ENCODE measurements around the gene CYP27A1. TPM values are rescaled to one million over a fixed set of nuclear protein-coding genes. Genes with fewer than 3 reads are reported as not detected.

Gene CYP27A1
- total and polyA plus RNA-seq, 7 experiments from 2014 or later: 0.09 to 10.6 (median 3.0) TPM; not detected in 1

DNA sequence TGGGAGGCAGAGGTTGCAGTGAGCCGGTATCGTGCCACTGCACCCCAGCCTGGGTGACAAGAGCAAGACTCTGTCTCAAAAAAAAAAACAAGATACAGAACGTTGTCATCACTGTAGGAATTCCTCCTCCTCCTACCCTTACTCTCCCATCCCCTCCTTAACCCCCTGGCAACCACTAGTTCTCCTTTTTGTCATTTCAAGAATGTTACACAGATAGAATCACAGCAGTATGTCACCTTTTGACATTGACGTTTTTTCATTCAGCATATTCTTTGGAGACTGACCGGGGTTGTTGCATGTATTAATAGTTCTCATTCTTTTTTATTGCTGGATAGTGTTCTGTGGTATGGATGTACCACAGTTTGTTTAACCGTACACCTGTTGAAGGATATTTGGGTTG is 38.9 kb upstream of the CYP27A1 start:
- no peaks in the 10 kb centered on the region for H3K9me3 Mint-ChIP-seq
- DNase-seq: no peak
- peak; percentile 39 for ATAC-seq
- intact Hi-C loops (cut with micrococcal nuclease): no loop called here
- H3K4me1 ChIP-seq (ENCODE audit: control insufficient read depth in 2 of 2, insufficient read depth in 2 of 2, low read length in 2 of 2): no peaks in the 10 kb centered on the region
- H3K36me3 ChIP-seq (ENCODE audit: control insufficient read depth in 2 of 3, insufficient read depth in 3 of 3, low read length in 3 of 3): peaks cover 13 to 57% (median 17%) of the 10 kb centered on the region in 3 experiments
- H3K27me3 Mint-ChIP-seq: no peaks in the 10 kb centered on the region
- no peak overlapping the region for H3K27ac Mint-ChIP-seq
- peaks cover 23 to 72% (median 50%) of the 10 kb centered on the region in 5 donors for H3K36me3 Mint-ChIP-seq
- peaks cover 0 to 6% (median 0%) of the 10 kb centered on the region in 7 donors for H3K4me1 Mint-ChIP-seq
- ChIA-PET POLR2A (no interaction called here), CTCF (no interaction called here)
- H3K27me3 ChIP-seq (ENCODE audit: control insufficient read depth in 2 of 2, insufficient read depth in 2 of 2, low read length in 2 of 2): no peaks in the 10 kb centered on the region
- H3K4me3 Mint-ChIP-seq: no peak overlapping the region
- H3K4me3 ChIP-seq (ENCODE audit: low read length): no peak overlapping the region
- H3K9me3 ChIP-seq (ENCODE audit: control insufficient read depth in 2 of 3, low read length in 3 of 3): no peaks in the 10 kb centered on the region
- H3K27ac ChIP-seq (ENCODE audit: low read depth, low read length): no peak overlapping the region

DNA sequence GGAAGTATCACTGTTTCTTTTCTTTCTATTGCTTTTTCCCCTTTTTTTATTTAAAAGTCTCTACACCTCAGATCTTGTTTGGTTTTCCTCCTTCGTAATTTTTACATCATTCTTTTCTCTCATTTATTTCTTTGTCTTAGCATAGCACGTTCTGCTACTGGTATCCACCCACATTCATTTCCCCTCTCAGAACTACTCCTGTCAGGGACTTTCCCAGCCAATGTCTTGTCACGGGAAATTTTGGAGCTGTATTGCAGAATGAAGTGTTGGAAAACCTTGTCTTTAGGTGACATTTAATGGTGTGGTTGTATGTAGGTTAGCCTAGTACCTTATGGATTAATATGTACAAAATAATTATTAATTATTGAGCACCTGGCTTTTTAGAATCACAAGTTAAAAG is 37.3 kb upstream of the CYP27A1 start:
- Mint-ChIP-seq H3K9me3 (no peaks in the 10 kb centered on the region), H3K27me3 (no peaks in the 10 kb centered on the region), H3K4me3 (peak overlapping the region in 1 of 10 donors; percentile 1), H3K36me3 (peaks cover 18 to 73% (median 45%) of the 10 kb centered on the region in 5 donors), H3K4me1 (peaks cover 0 to 6% (median 0%) of the 10 kb centered on the region in 7 donors), H3K27ac (peak overlapping the region in 1 of 9 donors; percentile 4)
- Histone ChIP-seq H3K27ac (ENCODE audit: low read depth, low read length) (no peak overlapping the region), H3K9me3 (ENCODE audit: control insufficient read depth in 2 of 3, low read length in 3 of 3) (no peaks in the 10 kb centered on the region), H3K4me1 (ENCODE audit: control insufficient read depth in 2 of 2, insufficient read depth in 2 of 2, low read length in 2 of 2) (no peaks in the 10 kb centered on the region), H3K36me3 (ENCODE audit: control insufficient read depth in 2 of 3, insufficient read depth in 3 of 3, low read length in 3 of 3) (peaks cover 5 to 63% (median 20%) of the 10 kb centered on the region in 3 experiments), H3K27me3 (ENCODE audit: control insufficient read depth in 2 of 2, insufficient read depth in 2 of 2, low read length in 2 of 2) (no peaks in the 10 kb centered on the region), H3K4me3 (ENCODE audit: low read length) (no peak overlapping the region)
- CTCF ChIA-PET: interaction anchor here (0.6 kb wide), 1 partner anchor 166 kb away, joined by 3 read pairs; no protein-coding TSS in a partner anchor
- POLR2A ChIA-PET: no interaction called here
- ATAC-seq (peak; percentile 45), DNase-seq (no peak)
- intact Hi-C loops (cut with micrococcal nuclease): no loop called here

DNA sequence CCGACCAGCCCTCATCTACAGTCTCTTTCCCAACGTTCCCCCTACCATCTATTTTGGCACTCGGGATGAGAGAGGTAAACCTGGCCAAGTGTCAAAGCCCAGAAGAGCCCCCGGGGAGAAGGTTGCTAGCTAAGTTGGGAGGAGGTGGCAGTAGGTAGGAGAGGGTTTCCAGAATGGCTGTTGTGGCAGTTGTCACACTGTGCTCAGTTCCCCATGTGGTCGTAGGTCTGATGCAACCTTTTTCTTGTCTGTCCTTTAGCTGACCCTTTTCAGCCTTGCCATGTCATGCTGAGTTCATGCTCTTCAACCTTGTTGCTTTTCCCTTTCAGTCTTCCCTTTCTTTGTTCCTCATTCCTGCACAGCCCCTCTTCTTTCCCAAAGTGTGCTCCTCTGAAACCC is 36.8 kb upstream of the CYP27A1 start:
- H3K9me3 Mint-ChIP-seq: no peaks in the 10 kb centered on the region
- no peaks in the 10 kb centered on the region for H3K4me1 ChIP-seq (ENCODE audit: control insufficient read depth in 2 of 2, insufficient read depth in 2 of 2, low read length in 2 of 2)
- DNase-seq (no peak), ATAC-seq (peak; percentile 82)
- no peak overlapping the region for H3K27ac Mint-ChIP-seq
- H3K9me3 ChIP-seq (ENCODE audit: control insufficient read depth in 2 of 3, low read length in 3 of 3): no peaks in the 10 kb centered on the region
- H3K27ac ChIP-seq (ENCODE audit: low read depth, low read length): no peak overlapping the region
- ChIA-PET POLR2A (no interaction called here), CTCF (no interaction called here)
- no peaks in the 10 kb centered on the region for H3K27me3 Mint-ChIP-seq
- peaks cover 15 to 75% (median 46%) of the 10 kb centered on the region in 5 donors for H3K36me3 Mint-ChIP-seq
- no peak overlapping the region for H3K4me3 Mint-ChIP-seq
- H3K4me1 Mint-ChIP-seq: peaks cover 0 to 6% (median 0%) of the 10 kb centered on the region in 7 donors
- H3K4me3 ChIP-seq (ENCODE audit: low read length): no peak overlapping the region
- no peaks in the 10 kb centered on the region for H3K27me3 ChIP-seq (ENCODE audit: control insufficient read depth in 2 of 2, insufficient read depth in 2 of 2, low read length in 2 of 2)
- intact Hi-C loops (cut with micrococcal nuclease): no loop called here
- H3K36me3 ChIP-seq (ENCODE audit: control insufficient read depth in 2 of 3, insufficient read depth in 3 of 3, low read length in 3 of 3): peaks cover 5 to 63% (median 20%) of the 10 kb centered on the region in 3 experiments

DNA sequence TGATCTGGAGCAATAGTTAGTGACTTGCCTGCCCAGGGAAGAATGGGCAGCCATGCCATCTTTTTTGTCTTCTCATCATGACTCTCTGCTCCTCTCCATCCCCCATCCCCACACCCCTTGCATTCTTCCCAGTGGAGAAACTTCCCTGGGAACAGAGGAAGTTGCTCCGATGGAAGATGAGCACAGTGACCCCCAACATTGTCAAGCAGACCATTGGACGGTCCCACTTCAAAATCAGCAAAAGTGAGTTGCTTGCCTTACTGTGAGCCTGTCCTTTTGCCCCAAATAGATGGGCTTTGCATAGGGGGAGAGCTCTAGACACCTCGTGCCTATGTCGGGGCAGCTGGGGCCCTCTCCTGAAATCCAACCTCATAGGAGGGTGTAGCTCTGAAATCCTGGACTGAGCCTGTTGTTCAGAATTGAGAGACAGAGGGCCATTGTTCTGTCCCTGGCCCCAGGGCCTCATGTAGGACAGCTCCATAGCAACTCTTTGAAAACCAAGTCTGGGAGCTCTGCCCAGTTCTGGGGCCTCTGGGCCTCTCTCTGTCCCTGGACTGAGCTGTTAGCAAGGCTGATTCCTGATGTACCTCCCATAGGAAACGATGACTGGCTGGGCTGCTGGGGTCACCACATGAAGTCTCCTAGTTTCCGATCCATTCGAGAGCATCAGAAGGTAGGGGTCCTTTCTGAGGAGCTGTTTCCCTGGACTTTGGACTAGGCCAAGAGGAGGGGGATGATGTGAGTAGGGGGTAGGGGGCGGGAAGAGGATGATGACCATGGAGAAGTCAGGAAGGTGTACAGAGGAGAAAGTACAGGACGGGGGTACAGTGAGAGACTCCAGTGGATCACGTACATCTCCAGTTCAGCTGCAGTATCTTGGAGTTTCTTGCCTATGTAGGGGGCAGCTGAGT is 36.1 kb upstream of the CYP27A1 start:
- POLR2A ChIA-PET: no interaction called here
- H3K4me1 ChIP-seq (ENCODE audit: control insufficient read depth in 2 of 2, insufficient read depth in 2 of 2, low read length in 2 of 2): no peaks in the 10 kb centered on the region
- H3K4me3 ChIP-seq (ENCODE audit: low read length): no peak overlapping the region
- H3K27me3 ChIP-seq (ENCODE audit: control insufficient read depth in 2 of 2, insufficient read depth in 2 of 2, low read length in 2 of 2): no peaks in the 10 kb centered on the region
- no peaks in the 10 kb centered on the region for H3K9me3 ChIP-seq (ENCODE audit: control insufficient read depth in 2 of 3, low read length in 3 of 3)
- H3K27ac Mint-ChIP-seq: no peak overlapping the region
- H3K36me3 ChIP-seq (ENCODE audit: control insufficient read depth in 2 of 3, insufficient read depth in 3 of 3, low read length in 3 of 3): peaks cover 5 to 64% (median 20%) of the 10 kb centered on the region in 3 experiments
- no peak overlapping the region for H3K27ac ChIP-seq (ENCODE audit: low read depth, low read length)
- DNase-seq: no peak
- peaks cover 0 to 6% (median 0%) of the 10 kb centered on the region in 7 donors for H3K4me1 Mint-ChIP-seq
- intact Hi-C loops (cut with micrococcal nuclease): no loop called here
- ATAC-seq: no peak
- H3K36me3 Mint-ChIP-seq: peaks cover 15 to 77% (median 48%) of the 10 kb centered on the region in 5 donors
- H3K4me3 Mint-ChIP-seq: no peak overlapping the region
- CTCF ChIA-PET: no interaction called here
- no peaks in the 10 kb centered on the region for H3K9me3 Mint-ChIP-seq
- no peaks in the 10 kb centered on the region for H3K27me3 Mint-ChIP-seq

DNA sequence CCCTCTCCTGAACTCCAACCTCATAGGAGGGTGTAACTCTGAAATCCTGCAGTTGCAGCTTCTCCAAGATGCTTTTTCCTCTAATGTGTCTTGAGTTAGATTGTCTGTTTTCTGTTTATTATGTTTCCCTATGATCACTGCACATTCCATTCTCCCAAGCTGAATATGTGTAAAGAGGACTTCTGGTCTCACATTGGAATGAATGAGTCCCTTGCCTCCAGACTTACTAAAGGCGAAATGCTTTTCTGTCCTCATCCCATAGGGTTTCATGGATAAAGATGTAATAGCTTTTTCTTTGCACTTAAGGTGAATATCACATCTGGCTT is 35.5 kb upstream of the CYP27A1 start:
- Histone ChIP-seq H3K4me1 (ENCODE audit: control insufficient read depth in 2 of 2, insufficient read depth in 2 of 2, low read length in 2 of 2) (no peaks in the 10 kb centered on the region), H3K9me3 (ENCODE audit: control insufficient read depth in 2 of 3, low read length in 3 of 3) (no peaks in the 10 kb centered on the region), H3K36me3 (ENCODE audit: control insufficient read depth in 2 of 3, insufficient read depth in 3 of 3, low read length in 3 of 3) (peaks cover 5 to 67% (median 15%) of the 10 kb centered on the region in 3 experiments), H3K27ac (ENCODE audit: low read depth, low read length) (no peak overlapping the region), H3K4me3 (ENCODE audit: low read length) (no peak overlapping the region), H3K27me3 (ENCODE audit: control insufficient read depth in 2 of 2, insufficient read depth in 2 of 2, low read length in 2 of 2) (no peaks in the 10 kb centered on the region)
- Mint-ChIP-seq H3K27ac (no peak overlapping the region), H3K4me1 (peaks cover 0 to 6% (median 0%) of the 10 kb centered on the region in 7 donors), H3K27me3 (no peaks in the 10 kb centered on the region), H3K9me3 (no peaks in the 10 kb centered on the region), H3K36me3 (peaks cover 15 to 79% (median 54%) of the 10 kb centered on the region in 5 donors), H3K4me3 (no peak overlapping the region)
- ChIA-PET CTCF (no interaction called here), POLR2A (no interaction called here)
- DNase-seq (no peak), ATAC-seq (no peak)
- intact Hi-C loops (cut with micrococcal nuclease): no loop called here

DNA sequence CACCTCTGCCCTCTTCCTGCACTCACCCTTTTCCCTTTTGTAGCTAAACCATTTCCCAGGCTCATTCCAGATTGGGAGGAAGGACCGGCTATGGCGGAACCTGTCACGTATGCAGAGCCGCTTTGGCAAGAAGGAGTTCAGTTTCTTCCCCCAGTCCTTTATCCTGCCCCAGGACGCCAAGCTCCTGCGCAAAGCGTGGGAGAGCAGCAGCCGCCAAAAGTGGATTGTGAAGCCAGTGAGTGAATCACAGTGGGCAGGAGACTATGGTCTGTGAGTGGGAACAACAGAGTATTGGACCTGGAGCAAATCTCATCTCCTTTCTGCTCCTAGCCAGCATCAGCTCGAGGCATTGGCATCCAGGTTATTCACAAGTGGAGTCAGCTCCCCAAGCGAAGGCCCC is 35.0 kb upstream of the CYP27A1 start:
- Histone ChIP-seq H3K36me3 (ENCODE audit: control insufficient read depth in 2 of 3, insufficient read depth in 3 of 3, low read length in 3 of 3) (peaks cover 5 to 70% (median 15%) of the 10 kb centered on the region in 3 experiments), H3K9me3 (ENCODE audit: control insufficient read depth in 2 of 3, low read length in 3 of 3) (no peaks in the 10 kb centered on the region), H3K27me3 (ENCODE audit: control insufficient read depth in 2 of 2, insufficient read depth in 2 of 2, low read length in 2 of 2) (no peaks in the 10 kb centered on the region), H3K27ac (ENCODE audit: low read depth, low read length) (no peak overlapping the region), H3K4me1 (ENCODE audit: control insufficient read depth in 2 of 2, insufficient read depth in 2 of 2, low read length in 2 of 2) (no peaks in the 10 kb centered on the region), H3K4me3 (ENCODE audit: low read length) (no peak overlapping the region)
- Mint-ChIP-seq H3K36me3 (peaks cover 15 to 82% (median 57%) of the 10 kb centered on the region in 5 donors), H3K4me3 (no peak overlapping the region), H3K9me3 (no peaks in the 10 kb centered on the region), H3K27ac (no peak overlapping the region), H3K4me1 (peaks cover 0 to 6% (median 0%) of the 10 kb centered on the region in 7 donors), H3K27me3 (no peaks in the 10 kb centered on the region)
- CTCF ChIA-PET: no interaction called here
- ATAC-seq (no peak), DNase-seq (no peak)
- POLR2A ChIA-PET: no interaction called here
- intact Hi-C loops (cut with micrococcal nuclease): no loop called here

All from naive thymus-derived CD4-positive, alpha-beta T cell (primary cell).